NCI-H1417 (cell line): ENCODE data around the gene SARDH.

Experiments used
- DNase-seq, 3 experiments: peaks; one replicate each; lab custom pipeline; 2025; lab: John Stamatoyannopoulos, UW

The SARDH gene

DNA sequence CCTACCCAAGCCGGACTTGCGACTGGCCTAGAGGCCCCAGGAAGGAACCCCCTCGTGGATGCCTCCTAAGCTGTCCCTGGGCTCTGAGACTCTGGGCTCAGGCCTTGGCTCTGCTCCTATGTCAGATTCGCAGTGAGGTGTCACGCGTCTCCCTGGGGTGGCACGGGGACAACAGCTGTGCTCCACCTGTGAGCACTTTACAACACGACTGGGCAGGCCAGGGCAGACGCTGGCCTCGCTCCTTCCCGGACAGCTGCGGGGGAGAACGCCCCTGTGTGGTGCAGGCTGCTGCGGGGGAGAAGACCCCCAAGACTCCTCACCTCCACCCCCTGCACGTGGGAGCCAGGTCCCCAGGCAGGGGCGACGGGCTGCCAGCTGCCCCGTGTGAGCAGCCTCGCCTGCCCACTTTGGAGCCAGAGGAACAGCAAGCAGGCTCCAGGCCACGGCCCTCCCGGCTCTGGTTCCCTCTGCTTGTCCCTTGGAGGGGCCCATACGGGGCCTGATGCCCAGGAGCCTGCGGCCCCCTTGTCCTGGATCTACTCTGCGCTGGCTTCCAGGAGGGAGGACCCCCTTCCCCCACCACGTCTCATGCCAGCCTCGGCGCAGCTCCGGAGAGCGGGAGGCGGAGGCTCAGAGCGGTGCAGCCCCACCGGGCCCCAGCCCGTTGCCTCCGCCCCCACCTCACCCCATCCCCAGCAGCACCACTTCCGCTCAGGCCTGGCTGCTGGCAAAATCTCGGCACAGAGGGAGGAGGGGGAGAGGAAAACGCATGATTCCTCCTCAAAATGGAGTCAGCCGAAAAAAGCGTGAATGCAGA, 36.0 kb downstream of the SARDH start:
- DNase-seq, result peak in 2 of 3 experiments; percentile 79

DNA sequence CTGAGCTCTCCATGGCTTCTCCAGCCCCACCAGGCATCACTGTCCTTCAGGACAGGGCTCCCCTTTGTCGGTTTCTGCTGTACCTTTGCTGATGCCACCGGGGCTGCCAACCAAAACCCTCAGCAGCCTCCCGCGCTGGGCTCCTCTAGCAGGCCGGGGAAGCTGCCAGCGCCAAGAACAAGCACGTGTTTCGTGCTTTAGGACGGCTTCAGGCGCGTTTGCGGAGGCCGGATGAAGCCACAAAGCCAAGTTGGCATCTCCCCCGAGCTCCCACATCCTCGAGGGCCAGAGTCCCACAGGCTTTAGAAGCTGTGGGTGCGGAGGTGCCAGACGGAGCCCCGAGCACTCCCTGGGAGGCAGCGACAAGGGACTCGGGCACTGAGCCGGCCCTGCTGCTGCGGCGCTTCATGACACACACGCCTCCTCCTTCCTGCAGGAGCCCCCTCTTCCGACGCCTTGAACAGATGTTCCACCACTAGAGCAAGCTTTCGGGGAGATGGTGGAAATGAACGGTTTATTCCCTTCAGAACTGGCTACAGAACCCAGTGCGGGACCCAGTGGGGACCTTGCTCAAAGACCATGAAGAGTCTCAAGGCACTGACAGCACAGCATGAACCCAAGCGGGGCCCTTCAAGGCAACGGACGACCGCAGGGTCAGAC, 36.7 kb downstream of the SARDH start:
- no peak for DNase-seq

DNA sequence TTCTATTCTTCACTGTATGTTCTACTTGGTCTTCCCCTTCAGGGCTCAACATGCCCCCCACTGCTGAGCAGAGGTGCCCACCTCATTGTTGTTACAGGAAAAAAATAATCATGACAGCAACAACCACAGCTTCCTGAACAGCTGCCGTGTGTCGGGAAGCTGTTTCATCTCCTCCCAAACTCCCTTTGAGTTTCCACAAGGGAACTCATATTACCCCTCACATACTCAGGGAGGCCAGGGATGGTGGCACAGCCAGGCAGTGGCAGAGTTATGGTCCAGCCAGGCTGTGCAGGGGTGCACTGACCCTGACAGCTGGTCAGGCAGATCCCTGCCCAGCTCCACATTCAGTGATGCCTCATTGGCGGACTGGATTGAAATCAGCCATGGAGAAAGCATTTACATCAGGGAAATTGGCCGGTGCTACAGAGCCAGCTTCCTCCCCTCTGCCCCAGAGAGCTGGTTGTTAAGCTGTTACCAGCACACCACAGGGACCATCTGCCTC, 37.3 kb downstream of the SARDH start:
- peak in 2 of 3 experiments; percentile 13 to 38 for DNase-seq

DNA sequence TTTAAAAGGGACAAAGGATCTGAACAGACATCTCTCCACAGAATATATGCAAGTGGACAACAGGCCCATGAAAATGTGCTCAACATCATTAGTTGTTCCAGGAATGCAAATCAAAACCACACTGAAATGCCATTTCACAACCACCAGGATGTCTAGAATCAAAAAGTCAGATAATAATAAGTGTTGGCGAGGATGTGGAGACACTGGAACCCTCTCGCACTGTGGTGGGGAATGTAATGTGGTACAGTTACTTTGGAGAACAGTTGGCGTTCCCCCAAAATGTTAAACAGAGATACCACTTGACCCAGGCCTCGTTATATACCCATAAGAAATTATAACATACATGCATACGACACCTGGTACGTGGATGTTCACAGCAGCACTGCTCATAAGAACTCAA, 38.6 kb downstream of the SARDH start:
- DNase-seq, result no peak

GRCh38 chr9:133696071-133696472, 42.1 kb downstream of the SARDH start:
- DNase-seq, result no peak

- DNase-seq, result no peak
Measured at GRCh38 chr9:133694686-133695085, 43.5 kb downstream of the SARDH start.

- no peak for DNase-seq
Measured at GRCh38 chr9:133693703-133694529, 44.2 kb downstream of the SARDH start.

DNA sequence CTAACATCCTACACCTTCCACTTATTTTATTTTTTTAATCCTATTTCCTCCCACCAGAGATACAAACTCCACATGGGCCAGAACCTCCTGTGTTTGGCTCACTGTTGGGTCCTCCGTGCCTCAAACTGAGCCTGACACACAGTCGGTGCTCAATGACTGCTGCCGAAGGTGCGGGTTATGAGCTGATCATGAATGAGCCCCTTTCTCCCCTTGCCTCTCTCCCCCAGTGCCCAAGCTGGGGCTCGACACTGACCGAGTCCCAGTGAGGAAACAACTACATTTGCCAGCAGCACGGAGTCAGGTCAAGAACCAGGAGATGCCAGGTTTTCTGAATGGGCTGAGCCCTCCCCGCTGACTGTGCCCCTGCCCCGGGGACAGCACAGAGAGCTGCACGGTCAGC, 45.0 kb downstream of the SARDH start:
- DNase-seq, result no peak

DNA sequence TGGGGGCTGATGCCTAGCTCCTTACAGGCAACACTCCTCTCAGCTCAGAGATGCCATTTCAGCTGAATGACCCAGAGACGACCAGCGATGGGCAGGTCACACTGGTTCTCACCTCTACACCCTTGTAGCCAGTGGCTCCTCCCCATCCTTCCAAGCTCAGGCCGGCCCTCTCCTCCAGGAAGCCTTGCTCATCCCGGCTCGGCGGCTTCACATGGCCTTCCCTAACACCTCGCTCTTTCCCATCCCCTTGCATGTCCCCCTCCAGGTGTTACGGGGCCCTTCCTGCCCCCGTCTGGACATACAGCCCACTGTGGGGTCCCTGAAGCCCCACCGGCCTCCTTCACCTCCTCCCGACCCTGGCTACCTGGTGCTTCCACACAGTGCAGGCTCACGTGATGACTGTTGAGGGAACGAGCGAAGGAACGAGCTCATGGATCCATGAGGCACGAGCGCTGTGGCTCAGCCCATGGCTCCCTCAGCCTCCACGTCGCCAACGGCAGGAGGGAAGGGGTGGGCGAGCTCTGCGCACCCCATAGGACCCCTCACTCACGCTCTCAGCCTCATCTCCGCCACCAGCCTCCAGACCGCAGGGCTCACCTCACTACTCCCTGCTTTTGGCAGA, 45.7 kb downstream of the SARDH start:
- DNase-seq, result no peak

GRCh38 chr9:133691626-133692363, 46.4 kb downstream of the SARDH start:
- DNase-seq, result no peak

GRCh38 chr9:133691191-133691590, 47.0 kb downstream of the SARDH start:
- DNase-seq, result no peak

GRCh38 chr9:133690081-133690561, 48.0 kb downstream of the SARDH start:
- DNase-seq, result no peak

DNA sequence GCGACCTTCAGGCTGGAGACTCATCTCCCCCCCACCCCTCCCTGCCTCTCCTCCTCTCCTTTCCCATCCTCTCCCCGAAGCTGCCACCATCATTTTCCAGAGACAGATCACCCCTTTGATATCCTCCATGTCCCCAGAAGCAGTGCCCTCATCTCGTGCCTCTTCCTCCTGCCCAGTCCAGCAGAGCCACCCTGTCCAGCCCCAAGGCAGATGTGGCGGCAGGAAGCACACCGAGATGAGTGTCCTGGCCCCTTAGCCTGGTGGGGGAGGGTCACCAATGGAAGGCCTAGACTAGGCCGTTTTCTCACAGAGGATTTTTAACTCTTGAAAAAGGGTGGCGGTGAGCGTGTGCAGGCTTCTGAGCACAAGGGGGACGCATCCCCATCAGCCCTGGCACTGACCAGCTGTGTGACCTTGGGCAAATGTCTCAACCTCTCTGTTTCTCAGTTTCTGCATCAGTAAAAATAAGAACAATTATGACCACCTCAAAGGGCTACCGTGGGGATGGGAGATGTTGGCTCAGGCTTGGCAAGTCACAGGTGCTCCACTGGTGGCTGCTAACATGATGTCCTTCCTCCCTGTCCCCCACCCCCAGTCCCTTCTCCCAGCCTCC, 48.9 kb downstream of the SARDH start:
- no peak for DNase-seq

GRCh38 chr9:133687856-133688761, 50.0 kb downstream of the SARDH start:
- no peak for DNase-seq

GRCh38 chr9:133686642-133687575, 51.2 kb downstream of the SARDH start:
- peak in 1 of 3 experiments; percentile 2 for DNase-seq

DNA sequence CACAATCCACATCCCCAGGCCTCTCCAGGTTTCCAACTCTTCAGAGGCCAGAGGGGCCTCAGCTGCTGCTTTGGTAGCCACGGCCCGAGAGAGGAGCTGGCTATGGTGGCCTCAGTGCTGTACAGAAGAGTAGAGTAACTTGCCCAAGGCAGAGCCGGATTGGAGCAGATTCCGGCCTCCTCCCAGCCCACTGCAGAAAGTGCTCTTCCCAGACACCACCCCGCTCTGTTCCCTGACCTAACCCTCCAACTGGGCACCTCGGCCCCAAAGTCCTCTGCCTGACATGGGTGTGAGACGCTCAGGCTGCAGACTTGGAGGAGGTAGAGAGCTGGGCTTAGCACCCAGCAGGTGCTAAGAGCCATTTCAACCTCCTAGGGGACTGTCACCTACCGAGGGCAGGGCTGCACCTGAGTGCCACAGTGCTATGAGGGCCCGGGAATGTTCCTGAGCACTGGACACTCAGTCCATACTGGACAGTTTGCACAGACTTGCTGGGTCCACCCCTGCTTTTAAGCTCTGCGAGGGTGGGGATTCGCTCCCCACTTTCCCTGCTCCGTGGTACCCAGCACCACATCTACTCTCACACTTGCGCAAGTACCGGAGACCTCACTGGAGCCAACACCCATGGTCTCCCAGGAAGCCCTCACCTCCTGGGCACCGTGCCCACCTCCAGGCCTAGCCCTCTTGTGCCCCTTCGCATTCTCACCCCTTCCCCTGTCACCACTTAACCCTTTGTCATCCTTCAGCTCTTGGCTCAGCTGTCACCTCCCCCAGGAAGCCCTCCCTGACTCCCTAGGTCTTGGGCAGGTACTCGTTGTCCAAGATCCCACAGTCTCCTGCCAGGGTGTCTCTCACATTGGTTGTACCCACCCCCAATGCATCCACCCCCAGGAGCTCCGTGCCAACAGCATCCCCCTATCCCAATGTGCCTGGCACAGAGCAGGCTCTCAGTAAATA, 52.2 kb downstream of the SARDH start:
- DNase-seq, result no peak

DNA sequence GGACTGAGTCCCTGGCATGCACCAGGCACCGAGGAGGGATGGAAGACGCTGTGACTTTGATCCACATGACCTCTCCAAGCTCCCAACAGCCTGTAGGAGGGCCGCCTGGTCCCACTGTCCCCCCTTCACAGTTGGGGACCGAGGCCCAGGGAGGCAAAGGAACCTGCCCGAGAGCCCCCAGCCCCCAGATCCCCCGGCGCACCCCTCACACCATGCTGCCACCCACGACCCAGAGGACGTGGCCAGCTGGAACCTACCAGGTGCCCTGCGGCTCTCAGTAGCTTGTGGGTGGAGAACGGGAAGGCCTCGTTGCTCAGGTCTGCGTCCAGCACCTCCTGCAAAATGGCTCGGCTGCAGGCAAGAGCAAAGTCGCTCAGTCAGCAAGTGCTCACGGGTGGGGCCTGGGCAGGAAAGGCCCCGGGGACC, 53.2 kb downstream of the SARDH start:
- no peak for DNase-seq
